GM12892 (cell line): ENCODE measurements around the gene PLEKHG7.

Experiments used
- POLR2A ChIP-seq: IDR thresholded peaks from 2 replicates; pipeline ENCODE4 v1.6.1; 2011; ENCODE audit warnings: low read depth, low read length, control low read depth
- POLR2AphosphoS5 ChIP-seq: IDR thresholded peaks from 2 replicates; pipeline ENCODE4 v1.6.1; 2011; ENCODE audit warnings: low read depth, low read length, control low read depth

- TF ChIP-seq POLR2AphosphoS5 (no peak), POLR2A (no peak)
These were observed 44.4 kb downstream of the PLEKHG7 start for GRCh38 chr12:92747151-92747550.
